OCI-LY1 (cell line): ENCODE results near the gene CLVS2.

Source experiments
- CTCF ChIP-seq: fragments of 200-600 bp; sonication (generic), shearing (Covaris generic); IDR thresholded peaks from 2 replicates; pipeline ENCODE4 v1.5.1; 2017; ENCODE audit warnings: mild to moderate bottlenecking, antibody characterized with exemption, low read length, moderate library complexity, mixed read lengths
- EZH2 ChIP-seq: fragments of 200-600 bp; sonication (generic), shearing (Covaris generic); IDR thresholded peaks from 2 replicates; pipeline ENCODE4 v1.8.0; 2017; ENCODE audit warnings: borderline replicate concordance, mixed run types, mild to moderate bottlenecking, antibody characterized with exemption, low read length, moderate library complexity, mixed read lengths

DNA sequence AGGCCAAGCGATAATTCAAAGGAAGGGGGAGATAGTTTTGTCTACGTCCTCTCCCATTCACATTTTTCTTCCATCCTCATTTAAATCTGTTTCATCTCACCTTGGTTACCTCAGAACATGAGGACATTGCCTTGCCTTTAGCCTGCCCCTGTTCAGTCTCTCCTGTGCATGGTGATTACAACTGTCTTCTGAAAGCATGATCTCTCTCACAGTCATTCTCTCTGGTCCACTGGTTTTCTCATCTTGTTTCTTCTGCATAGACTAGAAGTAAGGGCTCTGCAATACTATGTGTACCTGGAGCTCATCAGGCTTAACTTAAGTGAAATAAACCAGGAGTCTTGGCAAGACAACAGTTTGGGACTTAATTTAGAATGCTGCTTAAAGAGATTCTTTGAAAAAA lies 31.4 kb downstream of the CLVS2 start:
- TF ChIP-seq CTCF (no peak), EZH2 (no peak)
